HG03060 (cell line): ENCODE measurements around the gene PLXNA2.
A peak's percentile ranks its signal among the peaks of the same experiment; 100 is the strongest.

ENCODE experiments used
- ATAC-seq: cut with Tn5 transposase; IDR thresholded peaks from one replicate; pipeline ENCODE4 v1.9.1; 2021; ENCODE audit warnings: low read depth, moderate number of reproducible peaks; ENCODE audit not compliant: unreplicated experiment

Gene PLXNA2

GRCh38 chr1:208265525-208265924, 21.3 kb upstream of the PLXNA2 start:
- no peak for ATAC-seq

GRCh38 chr1:208265122-208265469, 20.9 kb upstream of the PLXNA2 start:
- ATAC-seq = no peak

- no peak for ATAC-seq
Observed at GRCh38 chr1:208264469-208265121, 20.4 kb upstream of the PLXNA2 start.

DNA sequence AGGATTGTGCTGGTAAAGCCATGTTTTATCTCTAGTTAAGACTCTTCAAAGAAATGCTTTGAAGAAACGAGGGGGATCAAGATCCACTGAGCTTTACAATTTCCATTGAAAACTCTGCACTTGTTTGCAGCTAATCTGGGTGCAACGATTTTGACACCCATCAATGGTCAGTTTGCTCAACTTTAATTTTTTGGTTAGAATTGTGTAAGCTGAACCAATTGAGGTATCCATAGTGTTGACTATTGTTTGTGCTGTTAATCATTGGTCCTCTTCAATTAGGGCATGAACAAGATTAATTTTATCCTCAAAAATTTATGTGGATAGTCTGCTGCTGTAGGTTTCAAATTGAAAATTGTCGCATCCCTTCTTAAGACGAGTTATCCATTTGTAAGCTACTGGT, 17.7 kb upstream of the PLXNA2 start:
- no peak for ATAC-seq

GRCh38 chr1:208258277-208258676, 14.1 kb upstream of the PLXNA2 start:
- no peak for ATAC-seq

DNA sequence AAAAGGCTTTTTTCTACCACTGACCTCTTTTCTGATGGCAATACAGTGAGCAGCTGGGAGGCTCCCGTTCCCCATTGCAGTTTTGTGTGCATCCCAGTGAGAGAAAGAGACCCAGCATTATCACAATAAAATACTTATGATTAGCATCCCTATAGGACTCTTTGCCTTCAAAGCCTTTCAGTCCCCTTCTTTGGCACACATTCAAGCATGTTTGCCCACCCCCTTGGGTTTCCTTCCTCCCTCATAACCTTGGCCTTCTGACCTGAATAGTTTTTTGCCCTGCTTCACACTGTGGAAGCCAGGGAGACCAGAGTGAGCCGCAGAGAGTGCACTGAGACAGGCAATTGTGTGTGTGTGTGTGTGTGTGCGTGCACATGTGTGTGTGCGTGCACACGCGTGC, 13.2 kb upstream of the PLXNA2 start:
- no peak for ATAC-seq

GRCh38 chr1:208256556-208256955, 12.4 kb upstream of the PLXNA2 start:
- ATAC-seq = no peak

DNA sequence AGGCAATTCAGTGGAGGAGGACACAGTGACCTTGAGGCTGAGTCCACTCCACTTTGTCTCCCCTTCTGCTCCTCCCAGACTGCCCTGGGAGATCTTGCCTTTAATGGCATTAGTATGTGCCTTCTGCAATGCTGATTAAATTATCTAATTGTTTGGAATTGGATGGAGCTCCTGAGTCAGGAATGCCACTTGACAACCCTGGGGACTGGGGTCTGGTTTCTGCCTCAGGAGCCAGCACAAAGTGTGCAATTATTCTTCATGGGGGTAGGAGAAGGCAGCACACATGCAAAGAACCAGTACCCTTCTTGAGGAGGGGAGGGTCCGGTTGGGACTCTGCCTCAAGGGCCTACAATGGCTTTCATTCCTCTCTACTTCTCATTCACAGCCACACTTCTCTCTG, 11.9 kb upstream of the PLXNA2 start:
- ATAC-seq = no peak

DNA sequence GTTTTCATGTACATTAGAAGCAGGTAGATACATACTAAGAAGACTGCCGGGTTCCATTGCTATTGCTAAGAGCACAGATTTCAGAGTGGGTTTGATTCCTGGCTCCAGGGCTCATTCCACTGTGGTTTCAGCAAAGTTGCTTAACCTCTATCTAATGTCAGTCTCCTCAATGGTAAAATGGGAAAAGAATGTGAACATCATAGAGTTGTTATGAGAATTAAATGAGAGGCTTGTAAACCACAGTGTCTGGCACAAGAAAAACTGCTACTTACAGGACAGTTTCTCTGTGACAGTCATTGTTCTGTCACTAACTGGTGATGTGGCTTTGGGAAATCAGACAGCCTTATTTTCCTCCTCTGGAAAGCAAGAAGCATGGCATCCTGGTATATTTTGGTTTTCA, 10.7 kb upstream of the PLXNA2 start:
- ATAC-seq = no peak

- no peak for ATAC-seq
Observed at GRCh38 chr1:208254376-208254775, 10.2 kb upstream of the PLXNA2 start.

DNA sequence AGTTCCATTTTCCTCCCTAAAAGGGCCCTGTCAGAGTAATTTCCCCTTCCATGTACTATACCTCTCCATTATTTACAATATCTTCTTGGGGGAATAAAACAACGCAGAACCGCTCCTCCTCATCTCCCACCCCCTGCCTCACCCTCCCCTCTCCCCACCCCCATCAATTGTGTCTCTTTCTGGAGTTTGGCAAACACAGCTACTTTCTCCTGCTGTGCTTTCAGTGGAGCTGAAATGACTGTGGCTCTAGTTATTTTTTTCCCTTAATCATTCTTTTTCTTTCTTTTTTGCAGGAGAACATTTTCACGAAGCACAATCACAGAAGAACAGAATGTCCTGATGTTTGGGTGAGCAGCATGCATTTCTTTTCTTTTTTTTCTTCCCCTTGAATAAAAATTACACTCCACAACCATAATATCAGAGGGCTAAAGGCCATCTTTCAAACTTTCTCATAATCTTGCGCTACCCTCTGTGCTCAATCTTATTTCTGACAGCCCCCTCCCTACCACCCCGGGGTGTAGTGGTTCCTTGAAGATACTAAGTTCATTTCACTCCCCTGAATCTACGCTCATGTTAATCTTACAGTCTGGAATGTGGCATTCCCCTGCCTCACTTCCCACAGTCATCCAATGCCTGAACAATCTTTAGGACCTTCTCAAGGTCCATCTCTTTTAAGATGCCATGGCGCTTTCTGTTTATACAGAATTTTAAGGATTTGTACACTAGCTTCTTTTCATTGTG, 8.8 kb upstream of the PLXNA2 start:
- no peak for ATAC-seq

- no peak for ATAC-seq
Observed at GRCh38 chr1:208251911-208252835, 8.0 kb upstream of the PLXNA2 start.

GRCh38 chr1:208251015-208251414, 6.8 kb upstream of the PLXNA2 start:
- ATAC-seq = no peak

DNA sequence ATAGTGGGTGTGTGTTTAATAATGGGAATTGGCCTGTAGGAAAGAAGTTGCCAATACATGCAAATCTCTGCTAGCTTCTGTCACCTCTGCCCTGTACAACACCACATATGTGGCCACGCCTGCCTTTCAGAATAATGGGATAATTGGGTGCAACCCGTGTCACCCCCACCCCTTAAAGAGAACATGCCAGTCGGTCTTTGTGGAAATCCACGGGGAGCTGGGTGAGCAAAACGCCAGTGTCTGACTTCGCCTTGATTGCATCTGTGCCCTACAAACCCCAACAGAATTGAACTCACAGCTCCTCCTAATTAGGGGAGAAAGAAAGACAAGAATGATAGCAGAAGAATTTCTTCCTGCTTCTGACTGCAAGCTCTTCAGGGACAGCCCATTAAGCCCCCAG, 6.4 kb upstream of the PLXNA2 start:
- no peak for ATAC-seq

GRCh38 chr1:208248991-208249696, 5.0 kb upstream of the PLXNA2 start:
- no peak for ATAC-seq

DNA sequence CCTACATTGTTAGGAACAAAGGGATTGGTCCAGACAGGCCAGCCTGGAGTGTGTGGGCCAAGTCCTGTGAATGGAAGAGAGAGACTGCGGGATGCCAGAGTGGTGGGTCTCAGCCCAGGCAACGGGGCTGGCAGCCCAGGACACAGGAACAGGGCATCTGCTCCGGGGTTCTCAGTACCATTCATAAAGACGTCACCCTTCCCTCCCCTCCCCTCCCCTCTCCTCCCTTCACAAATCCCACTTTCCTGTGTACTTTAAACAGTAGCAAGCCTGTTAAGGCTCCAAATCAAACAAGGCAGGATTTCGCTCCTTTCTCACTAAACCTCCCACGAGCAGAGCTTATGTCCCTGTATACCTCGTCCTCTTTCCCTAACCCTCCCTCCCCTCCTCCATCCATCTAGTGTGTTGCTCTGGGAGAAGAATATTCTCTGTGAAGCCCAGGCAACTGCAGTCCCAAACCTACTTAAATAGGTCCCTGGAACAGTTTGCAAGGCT, 4.2 kb upstream of the PLXNA2 start:
- ATAC-seq = no peak

DNA sequence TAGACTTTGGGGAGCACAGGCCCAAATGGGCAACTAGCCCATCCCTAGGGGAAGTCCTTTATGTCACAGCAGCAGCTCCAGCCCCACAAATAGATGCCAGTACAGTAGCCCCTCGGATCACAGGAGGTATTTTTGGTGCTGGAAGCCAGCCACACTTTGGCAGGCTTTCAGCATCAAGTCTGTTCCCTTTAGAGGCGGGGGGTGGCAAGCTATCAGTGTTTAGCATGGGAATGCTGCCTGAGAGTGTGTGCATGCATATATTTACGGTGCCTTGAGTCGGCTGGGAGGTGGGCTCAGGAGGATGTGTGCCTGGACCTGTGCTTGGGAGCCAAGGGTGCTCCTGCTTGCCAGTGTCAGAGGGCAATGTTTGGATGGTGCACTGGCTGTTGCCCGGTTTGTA, 3.5 kb upstream of the PLXNA2 start:
- no peak for ATAC-seq

- peak; percentile 79 for ATAC-seq
Observed at GRCh38 chr1:208245185-208245705, 1.1 kb upstream of the PLXNA2 start.

DNA sequence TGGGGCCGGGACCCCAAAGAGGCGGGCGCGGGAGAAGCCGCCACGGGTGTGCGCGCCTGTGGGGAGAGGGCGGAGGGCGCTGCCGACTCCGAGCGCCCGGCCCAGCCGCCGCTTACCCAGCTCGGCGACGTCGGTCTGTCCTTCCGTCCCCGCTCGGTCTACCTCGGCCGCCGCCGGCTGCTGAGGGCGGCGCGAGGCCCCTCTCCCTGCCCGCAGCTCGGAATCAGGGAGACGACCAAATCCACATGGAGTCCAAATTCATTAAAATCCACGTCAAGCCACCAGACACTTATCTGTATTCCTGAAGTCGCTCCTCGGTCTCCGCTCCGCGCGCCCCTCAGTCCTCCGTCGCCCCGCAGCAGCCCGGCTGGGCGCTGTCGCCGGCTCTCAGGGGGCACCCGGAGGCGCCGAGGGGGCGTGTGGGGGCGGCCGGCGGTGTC, 637 bp downstream of the PLXNA2 start:
- no peak for ATAC-seq

- ATAC-seq = no peak
Observed at GRCh38 chr1:208242941-208243526, 1.1 kb downstream of the PLXNA2 start.
